ES-I3 (cell line): ENCODE results near the gene SNRPN.

ENCODE experiments used
- H3K36me3 ChIP-seq: 2 replicates; pipeline ENCODE4 v1.6.1; 2013; ENCODE audit warnings: mild to moderate bottlenecking, low read length, control low read depth, moderate library complexity; ENCODE audit not compliant: insufficient read depth
- H3K4me1 ChIP-seq: 2 replicates; pipeline ENCODE4 v1.6.1; 2013; ENCODE audit warnings: mild to moderate bottlenecking, control low read depth, low read length; ENCODE audit not compliant: insufficient read depth
- H3K9ac ChIP-seq: 2 replicates; pipeline ENCODE4 v1.6.1; 2013; ENCODE audit warnings: low read depth, mild to moderate bottlenecking, low read length, moderate library complexity
- H3K9me3 ChIP-seq: 2 replicates; pipeline ENCODE4 v1.6.1; 2013; ENCODE audit warnings: mild to moderate bottlenecking, low read length, moderate library complexity; ENCODE audit not compliant: control insufficient read depth, insufficient read depth

SNRPN gene

DNA sequence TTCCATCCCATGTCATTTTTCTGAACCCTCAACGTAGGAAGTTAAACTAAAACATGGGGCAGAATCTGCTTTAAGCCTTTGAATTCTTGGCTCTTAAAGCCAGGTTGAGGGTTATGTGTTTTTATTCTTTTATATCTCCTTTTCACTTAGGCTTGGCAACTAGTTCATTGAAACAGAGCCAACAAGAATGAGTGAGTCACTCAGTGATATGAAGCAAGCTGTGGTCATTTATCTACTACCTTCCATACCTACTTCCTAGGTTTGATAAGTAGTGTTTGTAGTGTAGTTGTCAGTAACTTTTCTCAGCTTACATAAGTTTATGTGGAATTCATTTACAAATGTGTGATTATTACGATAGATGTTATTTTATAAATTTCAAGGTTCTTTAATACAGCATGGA lies 67.4 kb downstream of the SNRPN start:
- Histone ChIP-seq H3K4me1 (no peaks in the 10 kb centered on the region), H3K36me3 (peaks cover 24% of the 10 kb centered on the region), H3K9ac (no peak overlapping the region), H3K9me3 (no peaks in the 10 kb centered on the region)
